HepG2 (cell line): ENCODE measurements around the gene CCDC148. TPM values are rescaled to one million over a fixed set of nuclear protein-coding genes. Genes with fewer than 3 reads are reported as not detected.

ENCODE experiments used
- DPF2 ChIP-seq: sonication (generic); formaldehyde crosslinking; IDR thresholded peaks from 2 replicates; pipeline ENCODE4 v1.4.0; 2020; ENCODE audit warnings: mild to moderate bottlenecking, low read depth, missing genetic modification reagents, borderline replicate concordance
- GLI4 ChIP-seq: sonication (generic); formaldehyde crosslinking; IDR thresholded peaks from 2 replicates; pipeline ENCODE4 v1.5.1; 2020; ENCODE audit warnings: missing genetic modification reagents, mild to moderate bottlenecking, moderate library complexity, borderline replicate concordance
- HMG20A ChIP-seq: IDR thresholded peaks from 2 replicates; pipeline ENCODE4 v1.6.1; 2016; ENCODE audit warnings: borderline replicate concordance
- KAT8 ChIP-seq: IDR thresholded peaks from 2 replicates; pipeline ENCODE4 v1.6.1; 2016; ENCODE audit warnings: missing genetic modification reagents, missing compliant biosample characterization
- NFIC ChIP-seq: IDR thresholded peaks from 2 replicates; pipeline ENCODE4 v1.6.1; 2012; ENCODE audit warnings: mild to moderate bottlenecking, low read length, inconsistent platforms
- SMAD3 ChIP-seq: sonication (generic); formaldehyde crosslinking; IDR thresholded peaks from 2 replicates; pipeline ENCODE4 v1.4.0; 2020; ENCODE audit warnings: missing genetic modification reagents
- SMAD9 ChIP-seq: sonication (generic); formaldehyde crosslinking; IDR thresholded peaks from 2 replicates; pipeline ENCODE4 v1.5.1; 2020; ENCODE audit warnings: mild to moderate bottlenecking, missing genetic modification reagents
- SUZ12 ChIP-seq: fragments of 150-350 bp; IDR thresholded peaks from 2 replicates; pipeline ENCODE4 v1.6.1; 2014; ENCODE audit warnings: low read depth, low read length
- ZNF142 ChIP-seq: sonication (generic); formaldehyde crosslinking; IDR thresholded peaks from 2 replicates; pipeline ENCODE4 v1.4.0; 2020; ENCODE audit warnings: missing genetic modification reagents
- ZNF296 ChIP-seq: sonication (generic); formaldehyde crosslinking; conservative IDR thresholded peaks from 2 replicates; pipeline ENCODE4 v1.5.0; 2020; ENCODE audit warnings: mild to moderate bottlenecking, missing genetic modification reagents
- ZNF33B ChIP-seq: sonication (generic); formaldehyde crosslinking; IDR thresholded peaks from 2 replicates; pipeline ENCODE4 v1.5.1; 2020; ENCODE audit warnings: mild to moderate bottlenecking, missing genetic modification reagents
- ZNF367 ChIP-seq: sonication (generic); formaldehyde crosslinking; IDR thresholded peaks from 2 replicates; pipeline ENCODE4 v1.4.0; 2020; ENCODE audit warnings: missing genetic modification reagents, borderline replicate concordance
- ZNF724P ChIP-seq: sonication (generic); formaldehyde crosslinking; IDR thresholded peaks from 2 replicates; pipeline ENCODE4 v1.8.0; 2022; ENCODE audit warnings: missing genetic modification reagents, borderline replicate concordance
- ZUFSP ChIP-seq: sonication (generic); formaldehyde crosslinking; IDR thresholded peaks from 2 replicates; pipeline ENCODE4 v1.9.0; 2021; ENCODE audit warnings: missing genetic modification reagents, mild to moderate bottlenecking, borderline replicate concordance
- polyA plus RNA-seq, 8 experiments: library from polyadenylated mRNA; depleted of rRNA in 3 of 8; stranded (reverse) in 7 of 8; unstranded in 1 of 8; fragments of >200 nt; fragmentation: Illumina TruSeq in 4 of 8; extraction: Trizol in 4 of 8; gene quantifications; 2 replicates each; pipeline versions ENCODE4 v1.2.1 to v1.2.3, GENCODE V29; 2011 to 2016; ENCODE audit warnings: low read depth in 4 of 8, missing spikeins in 1 of 8, mixed read lengths in 1 of 8; ENCODE audit not compliant: insufficient read depth in 1 of 8
- total RNA-seq, 5 experiments: library from RNA; depleted of rRNA; stranded (reverse); fragments of >200 nt; fragmentation: Illumina TruSeq; extraction: Trizol; gene quantifications; 2 replicates each; pipeline ENCODE4 v1.2.3, GENCODE V29; 2016; ENCODE audit warnings: low read depth in 1 of 5
- TF ChIP-seq, protein P1 (sequence below): sonication (generic); formaldehyde crosslinking; IDR thresholded peaks from 2 replicates; pipeline ENCODE4 v1.4.0; 2020; ENCODE audit warnings: missing genetic modification reagents
- TF ChIP-seq, protein P2 (sequence below): sonication (generic); formaldehyde crosslinking; IDR thresholded peaks from 2 replicates; pipeline ENCODE4 v1.4.0; 2020; ENCODE audit warnings: missing genetic modification reagents, borderline replicate concordance

CCDC148 gene
- total and polyA plus RNA-seq, 2 of the 13 experiments (the other 11 are each of a cell fraction or from before 2014, with no cell fraction given), result 0.30 to 0.49 TPM

DNA sequence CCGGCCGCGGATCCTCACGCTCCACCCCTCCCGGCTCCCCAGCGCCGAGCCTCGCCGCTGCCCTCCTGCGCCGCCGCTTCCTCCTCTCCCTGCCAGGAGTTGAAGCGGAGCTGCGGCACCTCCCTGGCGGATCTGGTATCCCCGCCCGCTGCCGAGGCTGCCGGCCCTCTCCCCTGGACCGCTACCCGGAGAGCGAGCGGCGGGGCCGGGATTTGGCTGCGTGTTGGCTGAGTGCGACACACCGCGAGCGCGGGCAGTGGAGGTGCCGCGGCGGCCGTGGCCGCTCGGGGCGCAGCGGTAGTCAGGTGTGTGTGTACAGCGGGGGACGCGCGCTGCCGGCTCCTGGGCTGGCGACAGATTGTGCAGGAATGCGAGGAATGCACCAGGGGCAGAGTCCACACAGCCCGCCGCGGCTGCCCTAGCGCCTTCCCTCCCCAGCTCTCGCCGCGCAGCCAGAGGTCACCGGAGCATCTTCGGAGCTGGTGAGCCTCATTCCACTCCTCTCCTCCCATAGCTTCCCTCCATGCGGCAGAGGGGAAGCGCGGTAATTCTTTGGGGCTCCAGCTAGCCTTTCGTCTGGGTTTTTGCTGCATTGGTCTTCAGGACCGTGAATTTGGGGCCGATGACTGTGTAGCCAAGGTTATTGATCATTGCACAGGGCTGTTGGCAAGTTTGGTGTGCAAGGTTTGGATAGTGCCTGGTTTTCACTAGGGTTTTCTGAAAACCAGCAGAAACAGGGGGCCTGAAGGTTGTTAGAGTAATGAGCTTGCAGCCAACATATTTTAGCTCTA lies 1.5 kb upstream of the CCDC148 start (continued):
- TF ChIP-seq DPF2 (CRISPR knock-in tag) (peak; percentile 98), ZNF724P (CRISPR knock-in tag) (peak; percentile 97), ZNF367 (CRISPR knock-in tag) (peak; percentile 84), GLI4 (peak; percentile 98; the same call in 1 of the 2 replicates), NFIC (no peak), HMG20A (CRISPR knock-in tag) (peak; percentile 95), SUZ12 (no peak), SMAD3 (CRISPR knock-in tag) (peak; percentile 95; the same call in 1 of the 2 replicates), ZNF142 (peak; percentile 91; the same call in 1 of the 2 replicates), KAT8 (CRISPR knock-in tag) (peak; percentile 90), ZNF296 (CRISPR knock-in tag) (no peak), ZUFSP (CRISPR knock-in tag) (no peak), SMAD9 (CRISPR knock-in tag) (no peak), ZNF33B (CRISPR knock-in tag) (peak; percentile 66; the same call in 1 of the 2 replicates)
- TF ChIP-seq, protein P1, sequence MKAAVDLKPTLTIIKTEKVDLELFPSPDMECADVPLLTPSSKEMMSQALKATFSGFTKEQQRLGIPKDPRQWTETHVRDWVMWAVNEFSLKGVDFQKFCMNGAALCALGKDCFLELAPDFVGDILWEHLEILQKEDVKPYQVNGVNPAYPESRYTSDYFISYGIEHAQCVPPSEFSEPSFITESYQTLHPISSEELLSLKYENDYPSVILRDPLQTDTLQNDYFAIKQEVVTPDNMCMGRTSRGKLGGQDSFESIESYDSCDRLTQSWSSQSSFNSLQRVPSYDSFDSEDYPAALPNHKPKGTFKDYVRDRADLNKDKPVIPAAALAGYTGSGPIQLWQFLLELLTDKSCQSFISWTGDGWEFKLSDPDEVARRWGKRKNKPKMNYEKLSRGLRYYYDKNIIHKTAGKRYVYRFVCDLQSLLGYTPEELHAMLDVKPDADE (CRISPR knock-in tag), result peak; percentile 78; the same call in 1 of the 2 replicates
- TF ChIP-seq, protein P2, sequence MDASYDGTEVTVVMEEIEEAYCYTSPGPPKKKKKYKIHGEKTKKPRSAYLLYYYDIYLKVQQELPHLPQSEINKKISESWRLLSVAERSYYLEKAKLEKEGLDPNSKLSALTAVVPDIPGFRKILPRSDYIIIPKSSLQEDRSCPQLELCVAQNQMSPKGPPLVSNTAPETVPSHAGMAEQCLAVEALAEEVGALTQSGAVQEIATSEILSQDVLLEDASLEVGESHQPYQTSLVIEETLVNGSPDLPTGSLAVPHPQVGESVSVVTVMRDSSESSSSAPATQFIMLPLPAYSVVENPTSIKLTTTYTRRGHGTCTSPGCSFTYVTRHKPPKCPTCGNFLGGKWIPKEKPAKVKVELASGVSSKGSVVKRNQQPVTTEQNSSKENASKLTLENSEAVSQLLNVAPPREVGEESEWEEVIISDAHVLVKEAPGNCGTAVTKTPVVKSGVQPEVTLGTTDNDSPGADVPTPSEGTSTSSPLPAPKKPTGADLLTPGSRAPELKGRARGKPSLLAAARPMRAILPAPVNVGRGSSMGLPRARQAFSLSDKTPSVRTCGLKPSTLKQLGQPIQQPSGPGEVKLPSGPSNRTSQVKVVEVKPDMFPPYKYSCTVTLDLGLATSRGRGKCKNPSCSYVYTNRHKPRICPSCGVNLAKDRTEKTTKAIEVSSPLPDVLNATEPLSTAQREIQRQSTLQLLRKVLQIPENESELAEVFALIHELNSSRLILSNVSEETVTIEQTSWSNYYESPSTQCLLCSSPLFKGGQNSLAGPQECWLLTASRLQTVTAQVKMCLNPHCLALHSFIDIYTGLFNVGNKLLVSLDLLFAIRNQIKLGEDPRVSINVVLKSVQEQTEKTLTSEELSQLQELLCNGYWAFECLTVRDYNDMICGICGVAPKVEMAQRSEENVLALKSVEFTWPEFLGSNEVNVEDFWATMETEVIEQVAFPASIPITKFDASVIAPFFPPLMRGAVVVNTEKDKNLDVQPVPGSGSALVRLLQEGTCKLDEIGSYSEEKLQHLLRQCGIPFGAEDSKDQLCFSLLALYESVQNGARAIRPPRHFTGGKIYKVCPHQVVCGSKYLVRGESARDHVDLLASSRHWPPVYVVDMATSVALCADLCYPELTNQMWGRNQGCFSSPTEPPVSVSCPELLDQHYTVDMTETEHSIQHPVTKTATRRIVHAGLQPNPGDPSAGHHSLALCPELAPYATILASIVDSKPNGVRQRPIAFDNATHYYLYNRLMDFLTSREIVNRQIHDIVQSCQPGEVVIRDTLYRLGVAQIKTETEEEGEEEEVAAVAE (CRISPR knock-in tag), result peak; percentile 86
